ENCODE results near the gene GPR50. TPM values are rescaled to one million over a fixed set of nuclear protein-coding genes. Genes with fewer than 3 reads are reported as not detected.

Gene GPR50
- total RNA-seq, 1 experiment from 2014 or later, result not detected

DNA sequence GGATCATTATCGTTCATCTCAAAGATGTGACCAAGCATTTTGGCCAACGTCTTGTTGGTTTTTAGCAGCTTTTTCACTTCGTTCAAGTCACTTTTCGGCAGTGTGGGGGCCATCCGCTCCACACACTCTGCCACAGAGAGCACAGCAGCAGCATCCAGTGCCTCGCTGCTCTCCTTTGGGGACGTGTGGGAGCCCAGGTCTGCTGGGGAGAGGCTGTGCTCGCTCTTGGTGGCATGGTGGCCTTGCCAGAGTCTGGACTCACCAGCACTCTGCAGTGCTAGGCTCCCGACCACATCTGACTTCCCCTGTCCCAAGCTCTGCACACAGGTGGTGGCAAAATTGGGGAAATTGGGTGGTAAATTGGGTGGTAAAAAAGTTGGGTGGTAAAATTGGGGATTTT, 50.6 kb downstream of the GPR50 start:
- no peak for DNase-seq (ENCODE audit: extremely low read depth, low read depth)

DNA sequence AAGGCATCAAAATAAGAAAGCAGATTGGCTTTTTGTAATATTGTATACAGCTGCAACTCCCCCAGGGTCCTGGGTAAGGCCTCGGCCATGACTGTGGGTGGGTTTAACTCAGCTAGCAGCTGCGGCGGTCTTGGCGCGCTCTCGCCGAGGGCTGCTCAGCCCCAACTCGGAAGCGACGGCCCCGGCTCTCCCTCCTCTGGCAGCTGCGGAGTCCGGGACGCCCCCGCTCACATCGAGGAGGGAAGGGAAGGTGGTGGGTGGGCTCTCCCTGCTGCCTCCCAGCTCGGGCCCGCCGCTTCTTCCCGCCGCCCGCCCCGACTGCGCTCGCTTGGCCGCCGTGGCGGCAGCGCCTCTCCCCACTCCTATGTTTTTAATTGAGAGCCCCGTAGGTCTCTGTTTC, 51.2 kb downstream of the GPR50 start:
- DNase-seq (ENCODE audit: extremely low read depth, low read depth), result no peak

DNA sequence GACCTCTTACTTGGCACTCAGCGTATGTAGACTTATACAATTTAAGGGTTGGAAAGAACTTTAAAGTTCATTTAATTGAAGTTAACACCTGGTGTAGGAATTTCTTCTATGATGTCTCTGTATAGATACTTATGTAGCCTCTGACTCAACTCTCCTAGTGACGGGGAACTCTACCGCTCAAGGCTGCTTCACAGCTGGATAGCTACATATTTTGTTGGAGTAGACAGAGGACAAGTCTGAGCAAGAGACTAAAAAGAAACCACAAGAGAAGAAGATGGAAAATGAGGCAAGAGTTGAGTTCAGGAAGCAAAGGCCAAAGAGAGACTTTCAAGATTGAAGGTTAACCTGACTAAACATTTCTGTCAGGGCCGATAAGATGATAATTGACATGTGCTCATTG, 52.6 kb downstream of the GPR50 start:
- no peak for DNase-seq (ENCODE audit: extremely low read depth, low read depth)

Small RNA genes within 50 kb of the gene (small RNA-seq; reads per million reads assigned to genes)
- 0 reads per million in 2 experiments for gene MIR4330

Other genes with a start within 250 kb of the GPR50 start
- 64.2 and 93.1 TPM in 2 replicates for gene HMGB3, start 193.2 kb upstream of the GPR50 start, total RNA-seq (2014; rRNA removed; shearing (Covaris generic))
- gene VMA21, start 220.6 kb downstream of the GPR50 start, total RNA-seq (2014; rRNA removed; shearing (Covaris generic)), result 120 and 126 TPM in 2 replicates

All from NCI-H460 (cell line).